GM10248 (cell line): ENCODE data around the gene TK2.
"Not testable (repeated sequence)": the region's sequence is repeated elsewhere in the genome, so short reads cannot be mapped to it uniquely, and the experiment has no call there.

Experiments used
- CTCF ChIA-PET: fragments of 300-600 bp; sonication (Branson Sonifier 250); formaldehyde crosslinking; extraction: SDS; loops from one replicate; lab custom pipeline; 2021; ENCODE audit warnings: antibody characterized with exemption; lab: Yijun Ruan, JAX
- POLR2A ChIA-PET: fragments of 350-650 bp; sonication (Branson Sonifier 250); formaldehyde crosslinking; extraction: SDS; loops from one replicate; lab custom pipeline; 2020; ENCODE audit warnings: antibody characterized with exemption; lab: Yijun Ruan, JAX
- DNase-seq: peaks from one replicate; pipeline ENCODE4 v3.0.0; 2012; ENCODE audit errors: extremely low spot score
- CTCF ChIP-seq: IDR thresholded peaks from 2 replicates; pipeline ENCODE4 v1.5.1; 2012; ENCODE audit warnings: mild to moderate bottlenecking, low read depth; ENCODE audit errors: extremely low read depth, missing control alignments, control extremely low read depth

TK2 gene

GRCh38 chr16:66519482-66520373 is 30.2 kb downstream of the TK2 start:
- ChIA-PET POLR2A (no interaction called here), CTCF (interaction anchor here (1.1 to 5.3 kb wide), 3 partner anchors 44 to 131 kb away, joined by 3 to 23 read pairs (median 5); no protein-coding TSS in a partner anchor)
- DNase-seq = no peak
- no peak for TF ChIP-seq CTCF

- CTCF ChIA-PET = interaction anchor here (0.7 to 1.1 kb wide), 4 partner anchors 9 to 350 kb away, joined by 3 to 4 read pairs (median 3); no protein-coding TSS in a partner anchor
- DNase-seq = no peak
- POLR2A ChIA-PET = no interaction called here
- no peak for TF ChIP-seq CTCF
Observed at GRCh38 chr16:66517586-66518263, 32.2 kb downstream of the TK2 start.

- CTCF ChIA-PET = interaction anchor here (0.7 to 1.1 kb wide), 4 partner anchors 8 to 351 kb away, joined by 3 to 4 read pairs (median 3); no protein-coding TSS in a partner anchor
- POLR2A ChIA-PET = no interaction called here
- no peak for TF ChIP-seq CTCF
- DNase-seq = peak; percentile 96
Observed at GRCh38 chr16:66516808-66517585, 32.9 kb downstream of the TK2 start.

- CTCF ChIA-PET = interaction anchor here (1.1 to 1.5 kb wide), 5 partner anchors 8 to 110 kb away, joined by 3 to 5 read pairs (median 4); partner anchors contain the start of gene CKLF
Observed at GRCh38 chr16:66516509-66516807, 33.5 kb downstream of the TK2 start.

GRCh38 chr16:66515596-66516508 is 34.1 kb downstream of the TK2 start:
- no peak for DNase-seq
- POLR2A ChIA-PET = no interaction called here
- CTCF ChIA-PET = interaction anchor here (0.7 to 1.5 kb wide), 10 partner anchors 8 to 148 kb away, joined by 3 to 5 read pairs (median 4); partner anchors contain the start of gene CKLF
- peak; percentile 38 for TF ChIP-seq CTCF

More at GRCh38 chr16:66516509-66516807, 33.5 kb downstream of the TK2 start:
- no peak for TF ChIP-seq CTCF
- POLR2A ChIA-PET = no interaction called here
- DNase-seq = no peak

- POLR2A ChIA-PET, DNase-seq: not testable (repeated sequence)
- CTCF ChIA-PET = interaction anchor here (0.7 to 1.5 kb wide), 10 partner anchors 9 to 147 kb away, joined by 3 to 5 read pairs (median 4); partner anchors contain the start of gene CKLF
Observed at GRCh38 chr16:66514980-66515595, 34.8 kb downstream of the TK2 start.

- CTCF ChIA-PET, POLR2A ChIA-PET, DNase-seq: not testable (repeated sequence)
Observed at GRCh38 chr16:66514391-66514790, 35.5 kb downstream of the TK2 start.
